Activated CD4-positive, alpha-beta T cell treated with anti-CD3 and anti-CD28 coated beads, Interleukin-2, amount 50 U/mL, for 1 hour (primary cell): ENCODE data around the gene ABLIM1.
"Not testable (repeated sequence)": the region's sequence is repeated elsewhere in the genome, so short reads cannot be mapped to it uniquely, and the experiment has no call there.

Experiments
- DNase-seq: peaks from one replicate; pipeline ENCODE4 v3.0.0-alpha.2; 2020

The ABLIM1 gene

GRCh38 chr10:114658175-114658574 is at the start of gene ABLIM1:
ABLIM1 (minus strand) TSS chr10:114658275; CDS start chr10:114658200, 75 bp downstream.
- DNase-seq: no peak

DNA sequence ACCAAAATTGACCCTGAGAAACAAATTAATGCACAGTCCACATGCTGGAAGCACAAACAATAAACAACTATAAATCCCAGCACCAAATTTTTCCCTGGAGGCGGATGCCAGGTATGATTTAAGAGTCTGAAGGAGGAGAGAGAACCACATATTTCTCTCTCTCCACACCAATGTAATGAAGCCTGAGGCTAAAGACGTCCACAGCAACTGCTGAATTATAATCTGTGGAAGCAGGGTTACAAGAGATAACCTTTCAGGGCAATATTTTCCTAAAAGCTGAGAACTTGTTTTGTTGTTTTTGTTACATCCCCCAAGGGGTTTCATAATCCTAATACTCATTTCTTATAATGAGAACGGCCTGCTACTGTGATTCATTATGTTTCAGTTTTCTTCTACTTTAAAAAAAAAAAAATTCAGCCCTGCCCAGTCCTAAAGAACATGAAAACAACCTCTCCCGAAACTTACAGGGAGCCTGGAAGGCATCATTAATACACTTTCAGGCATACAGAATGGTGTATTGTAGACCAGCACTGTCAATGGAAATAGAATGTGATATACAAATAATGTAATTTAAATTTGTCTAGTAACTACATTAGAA is 48.5 kb upstream of the ABLIM1 start:
- DNase-seq: no peak

DNA sequence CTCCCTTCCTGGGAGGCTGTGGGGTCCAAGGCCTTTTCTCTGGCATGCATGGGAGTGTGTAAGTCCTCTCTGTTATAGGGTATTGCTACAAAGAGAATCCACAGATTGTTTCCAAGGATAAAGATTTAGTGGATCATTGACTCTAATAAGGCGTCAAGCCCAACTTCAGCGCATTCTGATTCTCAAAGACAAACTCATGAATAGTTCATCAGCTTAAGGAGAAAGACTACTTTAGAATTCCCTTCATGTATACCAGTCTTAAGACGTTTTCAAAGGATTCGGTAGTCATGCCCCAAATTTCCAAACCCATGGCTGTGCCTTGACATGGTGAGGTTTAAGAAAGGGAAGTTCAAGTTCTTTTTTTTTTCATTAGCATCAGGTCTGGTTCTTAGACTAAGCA is 46.6 kb upstream of the ABLIM1 start:
- no peak for DNase-seq

DNA sequence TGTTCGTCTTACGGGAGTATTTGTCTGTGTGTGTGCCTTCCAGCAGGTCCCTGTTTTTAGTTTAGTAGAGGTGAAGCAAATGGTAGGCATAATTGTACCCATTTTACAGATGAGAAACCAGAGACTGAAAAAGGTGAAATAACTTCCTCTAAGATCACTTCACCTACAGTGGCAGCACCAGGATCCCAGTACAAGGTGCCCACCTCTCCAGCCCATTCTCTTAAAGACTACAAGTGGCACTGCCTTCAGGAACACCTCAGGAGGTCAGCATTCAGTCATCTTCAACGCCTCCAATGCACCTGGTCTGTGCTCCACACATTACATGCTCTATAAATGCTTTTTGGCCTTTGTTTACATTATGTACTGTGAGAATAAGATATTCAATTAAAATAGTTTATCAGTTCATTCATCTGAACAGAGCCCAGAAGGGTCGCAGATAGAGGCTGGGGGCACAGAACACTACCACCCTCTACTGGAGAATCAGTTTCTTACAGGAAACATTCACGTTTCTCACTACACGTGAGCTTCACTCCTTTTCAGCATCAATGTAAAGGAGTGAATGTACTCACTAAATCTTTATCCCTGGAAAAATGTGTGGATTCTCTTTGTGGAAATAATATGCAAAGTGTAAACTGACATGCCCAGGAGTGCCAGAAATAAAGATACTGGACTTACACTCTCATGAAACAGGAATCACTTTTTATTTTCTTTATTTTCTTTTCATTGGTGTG is 45.5 kb upstream of the ABLIM1 start:
- DNase-seq: no peak

DNA sequence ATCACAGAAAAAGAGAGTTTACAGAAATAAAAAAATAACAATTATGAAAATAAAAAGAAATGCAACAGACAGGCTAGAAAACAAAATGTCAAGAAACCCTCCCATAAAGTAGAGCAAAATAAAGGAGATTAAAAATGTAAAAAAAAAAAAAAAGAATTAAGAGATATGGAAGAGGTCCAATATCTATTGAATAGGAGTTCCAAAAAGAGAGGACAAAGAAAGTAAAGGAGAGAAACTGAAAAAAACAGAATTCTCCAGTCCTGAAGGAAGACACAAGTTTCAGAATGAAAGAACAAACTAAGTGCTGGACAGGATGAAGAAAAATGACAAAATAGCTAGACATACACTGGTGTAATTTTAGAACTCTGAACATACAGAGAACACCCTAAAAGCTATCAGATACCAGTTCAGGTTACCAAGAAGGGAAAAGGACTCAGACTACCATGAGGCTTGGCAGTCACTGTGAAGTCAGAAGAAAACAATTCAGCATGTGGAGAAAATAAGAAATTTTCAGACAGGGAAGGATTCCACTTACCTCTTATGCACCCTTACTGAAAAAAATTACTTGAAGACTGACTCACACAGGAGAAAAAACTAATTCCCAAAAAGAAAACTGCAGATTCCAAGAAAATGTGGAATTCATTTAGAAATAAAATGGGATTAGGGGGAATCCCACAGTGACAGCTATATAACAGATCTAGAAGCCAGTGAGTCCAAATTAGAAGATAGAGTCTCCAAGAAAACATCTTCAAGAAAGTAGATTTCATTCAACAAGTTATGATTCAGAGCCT is 40.4 kb upstream of the ABLIM1 start:
- no peak for DNase-seq

GRCh38 chr10:114697061-114697598 is 39.1 kb upstream of the ABLIM1 start:
- DNase-seq: no peak

GRCh38 chr10:114696301-114696700 is 38.2 kb upstream of the ABLIM1 start:
- DNase-seq: not testable (repeated sequence)

DNA sequence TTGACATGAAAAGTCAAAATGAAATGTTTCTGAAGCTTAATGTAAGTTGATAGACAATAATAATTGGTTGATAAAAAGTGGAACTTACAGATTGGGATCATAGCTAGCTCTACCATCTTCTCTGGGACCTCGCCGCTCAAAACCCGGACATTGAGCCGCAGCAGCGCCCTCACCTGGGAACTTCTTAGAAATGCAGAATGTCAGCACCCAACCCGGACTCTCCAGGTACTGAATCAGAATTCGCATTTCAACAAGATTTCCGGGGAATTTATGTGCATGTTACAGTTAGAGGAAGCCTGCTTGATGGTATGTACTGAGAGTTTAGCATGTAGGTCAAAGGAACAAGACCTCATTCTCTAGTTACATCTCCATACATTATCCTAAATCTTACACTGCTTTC is 36.7 kb upstream of the ABLIM1 start:
- DNase-seq: peak; percentile 29

DNA sequence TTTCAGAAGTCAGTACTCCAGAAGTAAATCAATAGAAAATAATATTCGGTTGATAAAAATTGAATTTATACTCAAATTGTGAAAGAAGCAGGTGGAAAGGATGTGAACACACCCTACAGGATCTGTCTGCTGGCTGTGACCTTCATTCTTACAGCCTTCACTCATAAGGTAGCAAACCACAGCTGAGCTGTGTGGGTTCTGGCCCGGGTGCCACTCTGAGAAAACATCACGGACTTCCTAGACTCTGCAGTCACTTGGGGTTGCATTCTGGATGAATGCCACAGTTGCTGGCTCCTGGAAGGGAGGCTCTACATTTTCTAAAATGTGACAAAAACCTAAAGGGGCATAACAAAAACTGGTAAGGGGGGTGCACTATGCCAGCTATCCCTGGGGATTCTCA is 36.0 kb upstream of the ABLIM1 start:
- no peak for DNase-seq

DNA sequence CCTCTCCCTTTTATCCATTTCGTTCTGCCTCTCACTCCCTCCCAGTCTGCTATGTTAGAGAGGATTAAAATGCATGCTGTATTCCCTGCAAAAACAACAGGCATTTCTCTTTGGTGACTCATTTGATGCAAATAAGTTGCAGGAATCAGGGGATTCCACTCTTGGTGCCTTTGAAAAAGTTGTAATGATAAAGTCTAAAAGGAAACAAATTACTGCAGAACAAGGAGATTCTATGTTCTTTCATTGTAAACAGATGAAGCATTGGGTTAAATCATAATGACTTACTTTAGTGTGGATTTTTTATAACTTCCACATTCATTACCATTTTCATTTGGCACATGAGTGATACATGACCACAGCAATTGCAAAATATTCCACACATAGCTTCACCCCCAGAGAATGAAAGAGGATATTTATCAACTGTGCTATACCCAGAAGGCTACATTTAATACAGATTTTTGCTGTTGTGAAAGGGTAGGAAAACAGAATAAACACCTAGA is 33.4 kb upstream of the ABLIM1 start:
- no peak for DNase-seq

GRCh38 chr10:114688786-114689185 is 30.7 kb upstream of the ABLIM1 start:
- no peak for DNase-seq

- DNase-seq: no peak
These were observed 29.4 kb upstream of the ABLIM1 start for GRCh38 chr10:114687459-114687858.

- DNase-seq: no peak
These were observed 27.9 kb upstream of the ABLIM1 start for GRCh38 chr10:114686013-114686412.

GRCh38 chr10:114685456-114685855 is 27.4 kb upstream of the ABLIM1 start:
- no peak for DNase-seq

DNA sequence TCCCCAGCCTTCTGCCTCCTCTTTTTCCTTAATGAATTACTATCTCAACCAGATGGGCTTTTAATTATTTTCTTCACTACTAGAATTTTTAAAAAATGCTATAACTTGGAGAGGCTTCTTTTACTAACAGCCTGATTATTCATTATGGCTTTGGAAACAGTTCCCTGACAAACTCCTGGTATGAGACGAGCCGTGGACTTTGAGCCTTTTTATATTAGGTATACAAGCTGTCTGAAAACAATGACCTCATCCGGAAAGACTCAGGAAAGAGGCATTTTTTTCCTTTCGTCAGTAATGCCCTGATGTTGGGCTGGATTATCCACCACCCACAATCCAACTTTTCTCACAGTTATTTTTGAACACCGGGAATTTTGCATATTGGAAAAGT is 26.7 kb upstream of the ABLIM1 start:
- DNase-seq: no peak

- no peak for DNase-seq
These were observed 26.2 kb upstream of the ABLIM1 start for GRCh38 chr10:114684084-114684821.

GRCh38 chr10:114683593-114683992 is 25.5 kb upstream of the ABLIM1 start:
- DNase-seq: no peak

DNA sequence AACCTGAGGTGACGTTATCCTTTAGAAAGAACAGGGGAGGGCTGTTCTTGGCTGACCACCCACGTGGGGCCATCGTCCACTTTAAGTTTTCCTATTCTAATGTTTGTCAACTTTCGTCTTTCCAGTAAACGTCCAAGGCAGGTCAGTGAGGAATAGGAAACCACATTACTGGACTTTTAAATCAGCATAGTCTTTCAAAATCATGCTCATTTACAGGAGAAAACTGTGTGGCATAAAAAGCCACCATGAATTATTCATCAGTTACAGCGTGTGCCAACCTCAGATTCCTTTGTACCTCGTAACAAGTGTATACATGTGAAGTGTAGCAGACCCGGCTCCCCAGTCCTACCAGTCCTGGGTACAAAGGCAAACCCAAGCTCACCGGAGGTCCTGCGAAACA is 25.1 kb upstream of the ABLIM1 start:
- no peak for DNase-seq

DNA sequence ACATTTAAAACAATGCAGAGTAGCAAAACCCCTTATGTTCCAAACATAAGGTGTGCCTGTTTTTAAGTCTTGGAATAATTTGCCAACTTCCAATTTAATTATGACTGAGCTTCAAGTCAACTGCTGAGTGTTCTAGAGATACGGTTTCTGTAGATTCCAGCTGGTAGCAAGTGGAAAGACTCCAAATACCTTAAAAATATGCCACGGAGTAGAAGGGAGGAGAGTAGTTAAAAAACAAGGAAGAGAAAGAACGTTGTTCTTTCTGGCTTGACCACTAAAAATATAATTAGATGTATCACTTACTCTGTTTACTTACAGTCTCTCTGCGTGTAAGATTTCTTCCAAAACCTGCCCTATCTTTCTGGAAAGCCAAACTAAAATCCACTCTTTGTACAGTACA is 24.5 kb upstream of the ABLIM1 start:
- no peak for DNase-seq

DNA sequence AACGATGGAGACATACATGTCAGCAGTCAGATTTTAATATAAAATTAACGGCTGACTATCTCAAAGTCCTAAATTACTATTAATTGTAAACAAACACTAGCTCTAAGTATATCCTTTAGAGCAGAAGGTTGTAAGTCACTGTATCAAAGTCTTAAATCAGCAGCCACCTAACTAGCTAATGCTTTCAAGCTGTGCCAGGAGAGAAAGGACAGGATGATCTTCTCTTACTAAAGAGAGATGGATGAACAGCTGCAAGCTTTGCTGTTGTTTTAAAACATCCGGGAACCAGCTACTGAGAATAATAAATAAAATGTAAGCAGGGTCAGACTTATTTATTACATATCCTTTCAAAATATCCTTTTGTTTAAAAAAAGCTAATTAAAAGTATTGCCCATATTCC is 24.0 kb upstream of the ABLIM1 start:
- no peak for DNase-seq

DNA sequence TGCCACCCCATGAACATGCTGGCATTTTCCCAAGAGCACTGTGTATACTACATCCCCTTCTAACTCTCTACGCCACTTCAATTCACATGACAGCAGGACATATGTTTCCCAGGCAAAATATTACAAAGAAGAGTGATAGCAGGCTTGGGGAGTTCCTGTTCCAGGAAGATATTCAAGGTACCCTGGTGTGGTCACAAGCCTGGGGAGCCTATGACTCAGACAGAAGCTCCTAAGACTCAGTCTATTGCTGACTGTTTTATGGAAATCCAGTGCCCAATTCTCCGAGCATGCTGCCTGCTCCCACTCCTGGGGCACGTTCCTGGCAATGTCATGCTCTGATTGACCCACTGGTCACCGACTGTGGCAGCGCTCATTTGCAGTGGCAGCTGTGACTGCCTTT is 23.5 kb upstream of the ABLIM1 start:
- no peak for DNase-seq

DNA sequence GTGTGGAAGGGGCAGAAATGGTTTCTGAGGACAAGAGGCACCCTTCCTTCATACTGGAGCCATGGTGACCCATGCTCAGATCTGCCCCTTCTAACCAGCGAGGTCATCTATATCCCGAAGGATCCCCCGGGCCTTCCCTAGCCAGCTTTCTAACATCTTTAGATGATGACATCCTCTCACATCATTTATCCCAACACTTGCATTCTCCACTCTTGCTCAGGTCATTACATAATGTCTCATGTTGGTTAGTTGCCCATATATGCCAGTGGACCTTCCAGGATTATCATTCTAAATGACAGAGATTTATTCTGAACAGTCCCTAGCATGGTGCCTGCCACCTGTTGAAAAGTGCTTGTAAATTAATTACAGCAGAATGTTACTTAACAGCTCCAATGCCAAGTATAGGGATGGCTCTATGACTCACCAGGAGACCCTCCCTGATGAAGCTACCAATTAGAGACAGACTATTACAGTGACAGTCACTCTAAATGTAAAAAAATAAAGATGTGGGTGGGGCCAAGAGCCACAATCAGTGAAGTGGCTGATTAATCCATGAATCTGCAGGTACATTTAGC is 22.6 kb upstream of the ABLIM1 start:
- DNase-seq: no peak

GRCh38 chr10:114679552-114679951 is 21.5 kb upstream of the ABLIM1 start:
- DNase-seq: no peak
